Measurements from ENCODE around the gene GRK1. TPM values are rescaled to one million over a fixed set of nuclear protein-coding genes. Genes with fewer than 3 reads are reported as not detected.

GRK1 gene
- total and polyA plus RNA-seq, 2 of the 4 experiments (the other 2 are of a cell fraction): not detected

DNA sequence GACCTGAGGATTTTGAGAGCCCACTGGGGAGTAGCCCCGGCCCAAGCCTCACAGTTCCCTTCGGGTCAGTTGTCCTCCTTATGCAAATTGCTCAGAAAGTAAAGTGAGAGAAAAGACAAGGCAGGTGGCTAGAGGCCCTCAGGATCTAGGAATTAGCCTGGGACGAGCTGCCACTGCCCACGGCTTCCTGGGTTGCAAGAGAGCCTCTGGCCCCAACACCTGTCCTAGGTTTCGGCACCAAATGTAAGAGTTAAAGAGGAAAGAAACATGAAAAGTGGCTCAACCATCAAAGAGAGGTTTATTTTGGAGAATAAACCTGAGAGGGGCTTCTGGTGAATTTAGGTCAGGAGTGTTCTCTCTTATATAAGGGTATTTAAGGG is 117.6 kb downstream of the GRK1 start:
- H3K27ac ChIP-seq (ENCODE audit: insufficient read depth, low read length): no peak overlapping the region
- in situ Hi-C loops (cut with MboI; ENCODE audit: low sequenced_read_pairs): no loop called here
- H2AK9ac ChIP-seq (replicated peaks; ENCODE audit: low read depth, low read length, poor library complexity): no peak overlapping the region
- H4K5ac ChIP-seq (ENCODE audit: low read depth, low read length): no peak overlapping the region
- H3K18ac ChIP-seq (ENCODE audit: low read depth, low read length): no peak overlapping the region
- no TSS peak for BruUV-seq (replicated peaks)
- H2BK120ac ChIP-seq (ENCODE audit: low read depth, low read length): no peak overlapping the region
- ChIA-PET CTCF (no interaction called here), POLR2A (ENCODE audit: unreplicated experiment) (no interaction called here)
- DNase-seq (no peak), ATAC-seq (ENCODE audit: low read depth) (no peak)
- peaks cover 7% of the 10 kb centered on the region; the same call in 1 of the 2 replicates for H4K20me1 ChIP-seq (ENCODE audit: insufficient read depth, low read length)
- H2BK20ac ChIP-seq (ENCODE audit: low read depth, low read length): no peak overlapping the region
- no peak overlapping the region for H3K9ac ChIP-seq (ENCODE audit: low read depth, low read length)
- no peak for TF ChIP-seq CEBPB (IDR thresholded peaks at IDR 0.05; ENCODE audit: low read depth, low read length)
- no peak overlapping the region for H2BK5ac ChIP-seq (ENCODE audit: low read depth, low read length, poor library complexity, severe bottlenecking)
- H3K9me3 ChIP-seq (ENCODE audit: control insufficient read depth, insufficient read depth, low read length): peaks cover 4% of the 10 kb centered on the region
- H3K36me3 ChIP-seq (ENCODE audit: control insufficient read depth, insufficient read depth, low read length): no peaks in the 10 kb centered on the region
- no peak overlapping the region for H2AK5ac ChIP-seq (ENCODE audit: low read depth, low read length)
- H3K4me1 ChIP-seq (ENCODE audit: control insufficient read depth, insufficient read depth, low read length): peaks cover 6% of the 10 kb centered on the region; the same call in 1 of the 2 replicates
- no peak overlapping the region for H4K91ac ChIP-seq (ENCODE audit: insufficient read depth, low read depth, low read length)
- intact Hi-C loops (cut with micrococcal nuclease): no loop called here
- no peak overlapping the region for H3K4me2 ChIP-seq (ENCODE audit: low read depth, low read length)
- H3K4ac ChIP-seq (ENCODE audit: low read depth, low read length): no peak overlapping the region
- H3K23ac ChIP-seq (ENCODE audit: low read depth, low read length): no peak overlapping the region
- dilution Hi-C loops (cut with HindIII; ENCODE audit: low sequenced_read_pairs, unreplicated experiment): no loop called here
- no peak overlapping the region for H3K14ac ChIP-seq (replicated peaks; ENCODE audit: low read depth, low read length)
- no peak overlapping the region for H4K8ac ChIP-seq (ENCODE audit: low read depth in 2 of 2, low read length in 2 of 2)
- WGBS, 2 experiments (ENCODE audit: extremely low coverage in 2 of 2, insufficient read length in 1 of 2): 76% methylated on average over 3 of the region's 5 CpGs; no CpG with 5 or more reads in 1 of the 2 experiments
- no peak overlapping the region for H3K56ac ChIP-seq (ENCODE audit: extremely low read depth, insufficient read depth, low read length)
- peaks cover 8% of the 10 kb centered on the region for H3K27me3 ChIP-seq (ENCODE audit: control insufficient read depth, insufficient read depth, low read length)
- no peak overlapping the region for H2AFZ ChIP-seq (replicated peaks; ENCODE audit: low read length, poor library complexity)
- no peak overlapping the region for H2BK15ac ChIP-seq (ENCODE audit: low read depth, low read length)
- H3K9me1 ChIP-seq (ENCODE audit: insufficient read depth, low read length): peaks cover 10% of the 10 kb centered on the region
- H3K4me3 ChIP-seq (ENCODE audit: insufficient read depth, low read depth, low read length): no peak overlapping the region
- H3K79me1 ChIP-seq (ENCODE audit: low read depth in 1 of 2, low read length in 2 of 2): peaks cover 0 to 5% of the 10 kb centered on the region in 2 experiments; a peak in 1 of 4 replicates

Measured in IMR-90 (cell line).